SK-N-SH treated with all-trans-retinoic acid at 6 μM for 48 hours (cell line): ENCODE results near the gene KLHL29.

Experiments
- ATAC-seq: fragments of 200-7000 bp; cut with Tn5 transposase; 3 replicates; pipeline ENCODE4 v1.9.1; 2020; ENCODE audit warnings: mild to moderate bottlenecking, moderate library complexity
- ARNTL ChIP-seq: fragments of 450-650 bp; formaldehyde crosslinking; IDR thresholded peaks from 2 replicates; pipeline ENCODE4 v1.5.0; 2020; ENCODE audit warnings: low read depth, mild to moderate bottlenecking, moderate library complexity, borderline replicate concordance
- BACH2 ChIP-seq: fragments of 250-450 bp; sonication (Bioruptor Pico); IDR thresholded peaks from 2 replicates; pipeline ENCODE4 v1.9.0; 2021; ENCODE audit warnings: mild to moderate bottlenecking, borderline replicate concordance
- CSDC2 ChIP-seq: fragments of 250-450 bp; sonication (Bioruptor Pico); IDR thresholded peaks from 2 replicates; pipeline ENCODE4 v1.5.0; 2020; ENCODE audit warnings: mild to moderate bottlenecking, moderate library complexity
- ESRRG ChIP-seq: fragments of 250-450 bp; sonication (Bioruptor Pico); IDR thresholded peaks from 2 replicates; pipeline ENCODE4 v1.6.1; 2021; ENCODE audit warnings: mild to moderate bottlenecking
- GLIS3 ChIP-seq: fragments of 250-450 bp; sonication (Bioruptor Pico); IDR thresholded peaks from 2 replicates; pipeline ENCODE4 v1.5.0; 2020; ENCODE audit warnings: mild to moderate bottlenecking, moderate library complexity
- ISL1 ChIP-seq: fragments of 250-450 bp; sonication (Bioruptor Pico); IDR thresholded peaks from 2 replicates; pipeline ENCODE4 v2.1.2; 2022; ENCODE audit warnings: mild to moderate bottlenecking, moderate library complexity
- OSR1 ChIP-seq: fragments of 250-450 bp; sonication (Bioruptor Pico); IDR thresholded peaks from 2 replicates; pipeline ENCODE4 v1.8.0; 2022; ENCODE audit warnings: moderate library complexity, mild to moderate bottlenecking, inconsistent platforms
- POU6F1 ChIP-seq: fragments of 250-450 bp; sonication (Bioruptor Pico); IDR thresholded peaks from 2 replicates; pipeline ENCODE4 v1.8.0; 2021; ENCODE audit warnings: low read depth, mild to moderate bottlenecking, moderate library complexity, borderline replicate concordance
- PPARA ChIP-seq: fragments of 250-450 bp; sonication (Bioruptor Pico); IDR thresholded peaks from 2 replicates; pipeline ENCODE4 v1.5.0; 2020; ENCODE audit warnings: mild to moderate bottlenecking, borderline replicate concordance
- RARB ChIP-seq: fragments of 250-450 bp; sonication (Bioruptor Pico); IDR thresholded peaks from 2 replicates; pipeline ENCODE4 v1.8.0; 2021; ENCODE audit warnings: mild to moderate bottlenecking, moderate library complexity
- SNAI2 ChIP-seq: fragments of 250-450 bp; sonication (Bioruptor Pico); IDR thresholded peaks from 2 replicates; pipeline ENCODE4 v1.5.0; 2020; ENCODE audit warnings: mild to moderate bottlenecking, moderate library complexity
- TCF4 ChIP-seq: fragments of 250-450 bp; sonication (Bioruptor Pico); IDR thresholded peaks from 2 replicates; pipeline ENCODE4 v1.8.0; 2021; ENCODE audit warnings: mild to moderate bottlenecking, moderate library complexity, borderline replicate concordance
- TOX ChIP-seq: fragments of 250-450 bp; sonication (Bioruptor Pico); IDR thresholded peaks from 2 replicates; pipeline ENCODE4 v1.8.0; 2021; ENCODE audit warnings: mild to moderate bottlenecking, moderate library complexity, borderline replicate concordance
- TSHZ2 ChIP-seq: fragments of 250-450 bp; sonication (Bioruptor Pico); IDR thresholded peaks from 2 replicates; pipeline ENCODE4 v1.5.0; 2020; ENCODE audit warnings: mild to moderate bottlenecking, moderate library complexity
- ZFP3 ChIP-seq: fragments of 250-450 bp; sonication (Bioruptor Pico); IDR thresholded peaks from 2 replicates; pipeline ENCODE4 v1.5.0; 2020; ENCODE audit warnings: mild to moderate bottlenecking, moderate library complexity
- ZFP30 ChIP-seq: fragments of 450-650 bp; formaldehyde crosslinking; IDR thresholded peaks from 2 replicates; pipeline ENCODE4 v1.5.0; 2022; ENCODE audit warnings: mild to moderate bottlenecking, moderate library complexity
- ZNF565 ChIP-seq: fragments of 450-650 bp; formaldehyde crosslinking; conservative IDR thresholded peaks from 2 replicates; pipeline ENCODE4 v1.5.0; 2020; ENCODE audit warnings: low read depth, mild to moderate bottlenecking, moderate library complexity
- ZNF70 ChIP-seq: fragments of 450-650 bp; formaldehyde crosslinking; IDR thresholded peaks from 2 replicates; pipeline ENCODE4 v1.5.0; 2020; ENCODE audit warnings: mild to moderate bottlenecking, moderate library complexity
- ZNF8 ChIP-seq: fragments of 450-650 bp; formaldehyde crosslinking; IDR thresholded peaks from 2 replicates; pipeline ENCODE4 v1.5.0; 2020; ENCODE audit warnings: mild to moderate bottlenecking, moderate library complexity
- TF ChIP-seq, protein P1 (sequence below): fragments of 250-450 bp; sonication (Bioruptor Pico); IDR thresholded peaks from 2 replicates; pipeline ENCODE4 v1.5.1; 2021; ENCODE audit warnings: mild to moderate bottlenecking, moderate library complexity
- TF ChIP-seq, protein P2 (sequence below): fragments of 250-450 bp; sonication (Bioruptor Pico); IDR thresholded peaks from 2 replicates; pipeline ENCODE4 v1.8.0; 2020; ENCODE audit warnings: mild to moderate bottlenecking, moderate library complexity, borderline replicate concordance
- TF ChIP-seq, protein P3 (sequence below): fragments of 250-450 bp; sonication (Bioruptor Pico); IDR thresholded peaks from 2 replicates; pipeline ENCODE4 v1.5.1; 2020; ENCODE audit warnings: low read depth, mild to moderate bottlenecking, moderate library complexity

KLHL29 gene

DNA sequence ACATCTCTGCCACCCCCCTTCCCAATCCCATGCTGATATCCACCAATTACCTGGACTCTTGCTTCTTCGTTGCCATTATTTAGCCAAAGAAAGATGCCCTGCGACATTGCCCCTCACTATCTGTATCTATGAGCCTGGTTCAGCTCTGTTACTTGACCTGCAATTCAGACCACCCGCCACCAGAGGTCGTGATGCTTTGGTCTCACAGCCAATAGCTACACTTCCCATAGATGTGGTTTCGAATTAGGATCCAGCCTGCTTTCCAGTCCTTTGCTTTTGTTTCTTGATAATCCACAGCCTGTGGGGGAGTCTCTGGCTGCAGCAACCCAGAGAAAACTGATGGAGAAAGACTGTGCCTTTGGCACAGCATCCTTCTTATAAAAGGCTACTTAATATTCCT, 239.4 kb downstream of the KLHL29 start (continued):
- TF ChIP-seq, protein P1, sequence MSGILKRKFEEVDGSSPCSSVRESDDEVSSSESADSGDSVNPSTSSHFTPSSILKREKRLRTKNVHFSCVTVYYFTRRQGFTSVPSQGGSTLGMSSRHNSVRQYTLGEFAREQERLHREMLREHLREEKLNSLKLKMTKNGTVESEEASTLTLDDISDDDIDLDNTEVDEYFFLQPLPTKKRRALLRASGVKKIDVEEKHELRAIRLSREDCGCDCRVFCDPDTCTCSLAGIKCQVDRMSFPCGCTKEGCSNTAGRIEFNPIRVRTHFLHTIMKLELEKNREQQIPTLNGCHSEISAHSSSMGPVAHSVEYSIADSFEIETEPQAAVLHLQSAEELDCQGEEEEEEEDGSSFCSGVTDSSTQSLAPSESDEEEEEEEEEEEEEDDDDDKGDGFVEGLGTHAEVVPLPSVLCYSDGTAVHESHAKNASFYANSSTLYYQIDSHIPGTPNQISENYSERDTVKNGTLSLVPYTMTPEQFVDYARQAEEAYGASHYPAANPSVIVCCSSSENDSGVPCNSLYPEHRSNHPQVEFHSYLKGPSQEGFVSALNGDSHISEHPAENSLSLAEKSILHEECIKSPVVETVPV: no peak
- TF ChIP-seq, protein P2, sequence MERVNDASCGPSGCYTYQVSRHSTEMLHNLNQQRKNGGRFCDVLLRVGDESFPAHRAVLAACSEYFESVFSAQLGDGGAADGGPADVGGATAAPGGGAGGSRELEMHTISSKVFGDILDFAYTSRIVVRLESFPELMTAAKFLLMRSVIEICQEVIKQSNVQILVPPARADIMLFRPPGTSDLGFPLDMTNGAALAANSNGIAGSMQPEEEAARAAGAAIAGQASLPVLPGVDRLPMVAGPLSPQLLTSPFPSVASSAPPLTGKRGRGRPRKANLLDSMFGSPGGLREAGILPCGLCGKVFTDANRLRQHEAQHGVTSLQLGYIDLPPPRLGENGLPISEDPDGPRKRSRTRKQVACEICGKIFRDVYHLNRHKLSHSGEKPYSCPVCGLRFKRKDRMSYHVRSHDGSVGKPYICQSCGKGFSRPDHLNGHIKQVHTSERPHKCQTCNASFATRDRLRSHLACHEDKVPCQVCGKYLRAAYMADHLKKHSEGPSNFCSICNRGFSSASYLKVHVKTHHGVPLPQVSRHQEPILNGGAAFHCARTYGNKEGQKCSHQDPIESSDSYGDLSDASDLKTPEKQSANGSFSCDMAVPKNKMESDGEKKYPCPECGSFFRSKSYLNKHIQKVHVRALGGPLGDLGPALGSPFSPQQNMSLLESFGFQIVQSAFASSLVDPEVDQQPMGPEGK (CRISPR knock-in tag): no peak
- TF ChIP-seq OSR1 (CRISPR knock-in tag) (no peak), ARNTL (CRISPR knock-in tag) (no peak), GLIS3 (no peak), ESRRG (CRISPR knock-in tag) (no peak), BACH2 (no peak), ZNF565 (CRISPR knock-in tag) (no peak)

- ATAC-seq: no peak
- no peak for TF ChIP-seq PPARA (CRISPR knock-in tag)
- TF ChIP-seq, protein P3, sequence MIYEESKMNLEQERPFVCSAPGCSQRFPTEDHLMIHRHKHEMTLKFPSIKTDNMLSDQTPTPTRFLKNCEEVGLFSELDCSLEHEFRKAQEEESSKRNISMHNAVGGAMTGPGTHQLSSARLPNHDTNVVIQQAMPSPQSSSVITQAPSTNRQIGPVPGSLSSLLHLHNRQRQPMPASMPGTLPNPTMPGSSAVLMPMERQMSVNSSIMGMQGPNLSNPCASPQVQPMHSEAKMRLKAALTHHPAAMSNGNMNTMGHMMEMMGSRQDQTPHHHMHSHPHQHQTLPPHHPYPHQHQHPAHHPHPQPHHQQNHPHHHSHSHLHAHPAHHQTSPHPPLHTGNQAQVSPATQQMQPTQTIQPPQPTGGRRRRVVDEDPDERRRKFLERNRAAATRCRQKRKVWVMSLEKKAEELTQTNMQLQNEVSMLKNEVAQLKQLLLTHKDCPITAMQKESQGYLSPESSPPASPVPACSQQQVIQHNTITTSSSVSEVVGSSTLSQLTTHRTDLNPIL (CRISPR knock-in tag): no peak
- TF ChIP-seq, protein P2 (CRISPR knock-in tag): no peak
- no peak for TF ChIP-seq POU6F1
- TF ChIP-seq ZFP30 (CRISPR knock-in tag): no peak
- TF ChIP-seq SNAI2 (CRISPR knock-in tag): no peak
- no peak for TF ChIP-seq CSDC2 (CRISPR knock-in tag)
- no peak for TF ChIP-seq TSHZ2 (CRISPR knock-in tag)
- TF ChIP-seq BACH2: no peak
- TF ChIP-seq ZNF70: no peak
- TF ChIP-seq TCF4 (CRISPR knock-in tag): no peak
- TF ChIP-seq GLIS3: no peak
- no peak for TF ChIP-seq ESRRG (CRISPR knock-in tag)
- no peak for TF ChIP-seq TOX (CRISPR knock-in tag)
- TF ChIP-seq, all 23 proteins: peak for 0
Measured at GRCh38 chr2:23624915-23625314, 239.9 kb downstream of the KLHL29 start.

- TF ChIP-seq BACH2: no peak
- no peak for TF ChIP-seq ZFP30 (CRISPR knock-in tag)
- TF ChIP-seq ZNF70: no peak
- TF ChIP-seq, protein P2 (CRISPR knock-in tag): no peak
- no peak for TF ChIP-seq ESRRG (CRISPR knock-in tag)
- TF ChIP-seq GLIS3: no peak
- TF ChIP-seq RARB: no peak
- no peak for TF ChIP-seq ZFP3
- TF ChIP-seq, protein P1: no peak
- TF ChIP-seq ZNF8 (CRISPR knock-in tag): no peak
- TF ChIP-seq ISL1 (CRISPR knock-in tag): no peak
- no peak for ATAC-seq
Measured at GRCh38 chr2:23625726-23626125, 240.7 kb downstream of the KLHL29 start.
